SH-SY5Y (cell line): ENCODE results near the gene IL1RL2.

Experiments used
- GATA2 ChIP-seq: IDR thresholded peaks from 2 replicates; pipeline ENCODE4 v1.6.1; 2011; ENCODE audit warnings: mild to moderate bottlenecking, low read depth, low read length
- GATA3 ChIP-seq: IDR thresholded peaks from 2 replicates; pipeline ENCODE4 v1.6.1; 2011; ENCODE audit warnings: low read depth, mild to moderate bottlenecking, low read length, moderate library complexity

DNA sequence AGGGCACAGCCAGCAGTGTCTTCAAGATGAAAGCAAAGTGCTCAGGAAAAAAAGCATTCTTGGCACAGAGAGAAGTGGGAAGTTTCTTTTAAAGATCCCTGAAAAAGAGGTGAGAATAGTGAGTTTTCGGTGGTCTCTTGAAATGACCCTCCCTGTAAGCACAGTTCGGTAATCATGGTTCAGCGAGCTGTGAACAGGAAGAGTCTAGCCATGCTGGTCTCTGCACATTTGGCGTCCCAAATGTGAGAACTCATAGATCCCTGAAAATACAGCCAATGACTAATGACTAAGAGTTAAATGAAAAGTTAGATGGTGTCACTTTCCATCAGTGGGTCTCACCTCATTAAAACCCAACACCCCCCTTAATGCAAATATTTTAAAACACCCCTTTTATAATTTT lies 40.9 kb upstream of the IL1RL2 start:
- TF ChIP-seq GATA2 = no peak
- TF ChIP-seq GATA3 = no peak
